ENCODE results near the gene COMMD10.

GRCh38 chr5:116292321-116292720, 207.5 kb downstream of the COMMD10 start:
- TF ChIP-seq CTCF (IDR thresholded peaks at IDR 0.05), result no peak
- no peak for TF ChIP-seq POLR2A (IDR thresholded peaks at IDR 0.05)
- no peak for TF ChIP-seq POLR2AphosphoS5 (IDR thresholded peaks at IDR 0.05)

All from transverse colon (tissue), 4 donors.